Colonic mucosa (tissue), 4 donors: ENCODE results near the gene TLX1. TPM values are rescaled to one million over a fixed set of nuclear protein-coding genes. Genes with fewer than 3 reads are reported as not detected.

Source experiments
- DNase-seq: peaks from one replicate; pipeline ENCODE4 v3.0.0-alpha.2; 2020
- H3K27ac ChIP-seq: fragments of 200-600 bp; one replicate; pipeline ENCODE4 v1.8.0; 2021
- H3K27me3 ChIP-seq: fragments of 200-600 bp; one replicate; pipeline ENCODE4 v1.8.0; 2021
- H3K36me3 ChIP-seq: fragments of 200-600 bp; one replicate; pipeline ENCODE4 v1.8.0; 2021
- H3K4me1 ChIP-seq: fragments of 200-600 bp; one replicate; pipeline ENCODE4 v1.8.0; 2021; ENCODE audit warnings: mild to moderate bottlenecking
- H3K4me3 ChIP-seq: fragments of 200-600 bp; one replicate; pipeline ENCODE4 v1.8.0; 2021
- H3K9ac ChIP-seq, 2 donors: one replicate each; pipeline ENCODE4 v1.7.0; 2013; ENCODE audit warnings: control low read depth in 2 of 2, low read depth in 2 of 2, low read length in 2 of 2
- H3K9me3 ChIP-seq: fragments of 200-600 bp; one replicate; pipeline ENCODE4 v1.8.0; 2021
- CTCF ChIP-seq: fragments of 200-600 bp; IDR thresholded peaks from one replicate; pipeline ENCODE4 v1.8.0; 2022; ENCODE audit warnings: antibody characterized with exemption, mild to moderate bottlenecking
- intact Hi-C: fragments of 100-400 bp; cut with DNase I; formaldehyde crosslinking; loops from one replicate; pipeline ENCODE4 v1.14.1; 2022
- total RNA-seq, 2 donors: library from RNA; stranded (reverse); fragmentation: NEBNext Ultra II Directional in 1 of 2; extraction: Animal tissue kit (Norgen Biotek cat#: 25700) in 1 of 2; gene quantifications; one replicate each; pipeline ENCODE4 v1.2.1, GENCODE V29; 2021
- donor health status: healthy.
- donor health status: DM: no; HTN: no; CAD: no.
- donor health status: DM: no; HTN: no; CAD: no.

Gene TLX1
- total RNA-seq, 2 donors from 2014 or later, result 0.21 to 0.52 TPM

- no peaks in the 10 kb centered on the region for H3K36me3 ChIP-seq
- H3K9ac ChIP-seq, result no peak overlapping the region
- TF ChIP-seq CTCF, result no peak
- no peaks in the 10 kb centered on the region for H3K9me3 ChIP-seq
- H3K27me3 ChIP-seq, result peaks cover 95% of the 10 kb centered on the region
- no peak overlapping the region for H3K4me3 ChIP-seq
- no peak for DNase-seq
- no peaks in the 10 kb centered on the region for H3K4me1 ChIP-seq
- intact Hi-C loops, result loop anchor here (2.0 to 10.0 kb wide), 2 partner anchors 48 to 88 kb away; no protein-coding TSS in a partner anchor
- no peak overlapping the region for H3K27ac ChIP-seq
These were observed 12.2 kb downstream of the TLX1 start for GRCh38 chr10:101143345-101143630.

GRCh38 chr10:101144053-101144452 lies 13.0 kb downstream of the TLX1 start:
- no peaks in the 10 kb centered on the region for H3K9me3 ChIP-seq
- no peak for DNase-seq
- intact Hi-C loops, result loop anchor here (10.0 kb wide), 1 partner anchor 89 kb away; no protein-coding TSS in a partner anchor
- H3K27ac ChIP-seq, result no peak overlapping the region
- H3K4me3 ChIP-seq, result no peak overlapping the region
- TF ChIP-seq CTCF, result no peak
- H3K27me3 ChIP-seq, result peaks cover 92% of the 10 kb centered on the region
- H3K9ac ChIP-seq, result no peak overlapping the region
- no peaks in the 10 kb centered on the region for H3K4me1 ChIP-seq
- no peaks in the 10 kb centered on the region for H3K36me3 ChIP-seq

- intact Hi-C loops, result loop anchor here (10.0 kb wide), 1 partner anchor 90 kb away; no protein-coding TSS in a partner anchor
- no peak overlapping the region for H3K4me3 ChIP-seq
- no peak for DNase-seq
- TF ChIP-seq CTCF, result no peak
- no peak overlapping the region for H3K9ac ChIP-seq
- H3K36me3 ChIP-seq, result no peaks in the 10 kb centered on the region
- H3K9me3 ChIP-seq, result no peaks in the 10 kb centered on the region
- peaks cover 81% of the 10 kb centered on the region for H3K27me3 ChIP-seq
- H3K27ac ChIP-seq, result no peak overlapping the region
- H3K4me1 ChIP-seq, result no peaks in the 10 kb centered on the region
These were observed 14.0 kb downstream of the TLX1 start for GRCh38 chr10:101145145-101145544.

- intact Hi-C loops, result loop anchor here (10.0 kb wide), 1 partner anchor 91 kb away; no protein-coding TSS in a partner anchor
- Histone ChIP-seq H3K36me3 (no peaks in the 10 kb centered on the region), H3K27me3 (peaks cover 74% of the 10 kb centered on the region), H3K9ac (no peak overlapping the region), H3K4me1 (no peaks in the 10 kb centered on the region), H3K9me3 (no peaks in the 10 kb centered on the region), H3K27ac (no peak overlapping the region), H3K4me3 (no peak overlapping the region)
- no peak for TF ChIP-seq CTCF
- no peak for DNase-seq
These were observed 14.8 kb downstream of the TLX1 start for GRCh38 chr10:101145750-101146391.

GRCh38 chr10:101146392-101147251 lies 15.5 kb downstream of the TLX1 start:
- DNase-seq, result no peak
- H3K27ac ChIP-seq, result no peak overlapping the region
- intact Hi-C loops, result loop anchor here (10.0 kb wide), 1 partner anchor 92 kb away; no protein-coding TSS in a partner anchor
- H3K9ac ChIP-seq, result no peak overlapping the region
- H3K9me3 ChIP-seq, result no peaks in the 10 kb centered on the region
- no peak for TF ChIP-seq CTCF
- no peaks in the 10 kb centered on the region for H3K36me3 ChIP-seq
- H3K4me3 ChIP-seq, result no peak overlapping the region
- peaks cover 66% of the 10 kb centered on the region for H3K27me3 ChIP-seq
- no peaks in the 10 kb centered on the region for H3K4me1 ChIP-seq
